ENCODE measurements around the gene REC8.

REC8 gene, protein sequence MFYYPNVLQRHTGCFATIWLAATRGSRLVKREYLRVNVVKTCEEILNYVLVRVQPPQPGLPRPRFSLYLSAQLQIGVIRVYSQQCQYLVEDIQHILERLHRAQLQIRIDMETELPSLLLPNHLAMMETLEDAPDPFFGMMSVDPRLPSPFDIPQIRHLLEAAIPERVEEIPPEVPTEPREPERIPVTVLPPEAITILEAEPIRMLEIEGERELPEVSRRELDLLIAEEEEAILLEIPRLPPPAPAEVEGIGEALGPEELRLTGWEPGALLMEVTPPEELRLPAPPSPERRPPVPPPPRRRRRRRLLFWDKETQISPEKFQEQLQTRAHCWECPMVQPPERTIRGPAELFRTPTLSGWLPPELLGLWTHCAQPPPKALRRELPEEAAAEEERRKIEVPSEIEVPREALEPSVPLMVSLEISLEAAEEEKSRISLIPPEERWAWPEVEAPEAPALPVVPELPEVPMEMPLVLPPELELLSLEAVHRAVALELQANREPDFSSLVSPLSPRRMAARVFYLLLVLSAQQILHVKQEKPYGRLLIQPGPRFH

DNA sequence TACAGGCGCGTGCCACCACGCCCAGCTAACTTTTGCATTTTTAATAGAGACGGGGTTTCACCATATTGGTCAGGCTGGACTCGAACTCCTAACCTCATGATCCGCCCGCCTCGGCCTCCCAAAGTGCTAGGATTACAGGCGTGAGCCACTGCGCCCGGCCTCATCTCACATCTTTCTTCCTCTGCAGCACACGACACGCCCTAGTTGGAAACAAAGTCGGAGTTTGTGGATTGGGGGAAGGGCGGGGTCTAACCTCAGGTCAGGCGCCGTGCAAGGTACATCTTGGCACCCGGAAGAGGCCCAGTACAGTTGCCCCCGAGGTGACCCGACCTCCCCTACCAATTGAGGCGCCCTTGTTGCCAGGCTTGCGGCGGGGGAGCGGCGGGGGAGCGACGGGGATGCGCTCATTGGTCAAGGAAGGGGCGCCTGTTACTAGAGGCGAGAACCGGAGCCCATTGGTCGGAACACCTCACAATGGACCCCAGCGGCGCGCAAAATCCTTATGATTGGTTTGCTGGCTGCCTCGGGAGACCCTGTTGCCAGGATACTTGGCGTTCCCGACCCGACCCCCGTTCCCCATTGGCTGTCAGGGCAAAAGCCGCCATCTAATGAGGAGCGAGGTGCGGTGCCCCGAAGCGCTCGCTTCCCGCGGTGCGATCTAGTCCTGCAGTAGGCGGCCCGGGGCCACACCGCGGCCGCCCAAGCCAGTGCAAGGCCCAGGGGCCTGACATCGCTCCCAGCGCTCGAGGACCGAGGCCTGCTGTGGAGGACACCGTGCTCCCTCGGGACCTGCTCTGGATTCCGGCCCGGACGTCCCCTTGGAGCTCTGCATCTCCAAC is at the start of gene REC8:
REC8 (plus strand) TSS at position 659 of the 839 bp plus-strand sequence. CDS start 473 bp downstream, outside the sequence.
- DNase-seq: no peak

DNA sequence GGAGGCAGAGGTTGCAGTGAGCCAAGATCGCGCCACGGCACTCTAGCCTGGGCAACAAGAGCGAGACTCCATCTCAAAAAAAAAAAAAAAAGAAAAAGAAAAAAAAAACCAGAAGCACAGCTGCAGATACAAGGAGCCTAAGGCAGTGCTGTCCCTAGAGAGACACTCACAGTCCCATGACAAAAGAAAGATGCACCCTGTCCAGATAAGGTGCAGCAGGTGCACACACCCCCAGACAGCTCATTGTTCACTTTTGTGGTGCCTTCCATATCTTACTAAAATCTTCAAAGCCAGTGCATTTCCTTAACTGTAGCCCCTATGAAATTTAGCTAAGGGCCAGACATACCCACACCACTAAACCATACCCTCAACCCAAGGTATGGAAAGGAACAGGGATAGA is 49.5 kb upstream of the REC8 start:
- DNase-seq: no peak

DNA sequence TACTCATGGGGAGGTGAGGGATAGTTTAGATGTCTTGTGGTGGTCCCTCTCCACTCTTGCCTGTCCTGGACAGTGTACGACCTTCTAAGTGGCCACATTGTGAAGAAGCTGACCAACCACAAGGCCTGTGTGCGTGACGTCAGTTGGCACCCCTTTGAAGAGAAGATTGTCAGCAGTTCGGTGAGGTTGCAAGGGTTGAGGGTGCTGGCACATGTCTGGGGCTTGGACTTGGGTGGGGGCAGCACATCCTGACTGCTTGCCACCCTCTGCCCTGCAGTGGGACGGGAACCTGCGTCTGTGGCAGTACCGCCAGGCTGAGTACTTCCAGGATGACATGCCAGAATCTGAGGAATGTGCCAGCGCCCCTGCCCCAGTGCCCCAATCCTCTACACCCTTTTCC is 49.0 kb upstream of the REC8 start:
- DNase-seq: no peak

DNA sequence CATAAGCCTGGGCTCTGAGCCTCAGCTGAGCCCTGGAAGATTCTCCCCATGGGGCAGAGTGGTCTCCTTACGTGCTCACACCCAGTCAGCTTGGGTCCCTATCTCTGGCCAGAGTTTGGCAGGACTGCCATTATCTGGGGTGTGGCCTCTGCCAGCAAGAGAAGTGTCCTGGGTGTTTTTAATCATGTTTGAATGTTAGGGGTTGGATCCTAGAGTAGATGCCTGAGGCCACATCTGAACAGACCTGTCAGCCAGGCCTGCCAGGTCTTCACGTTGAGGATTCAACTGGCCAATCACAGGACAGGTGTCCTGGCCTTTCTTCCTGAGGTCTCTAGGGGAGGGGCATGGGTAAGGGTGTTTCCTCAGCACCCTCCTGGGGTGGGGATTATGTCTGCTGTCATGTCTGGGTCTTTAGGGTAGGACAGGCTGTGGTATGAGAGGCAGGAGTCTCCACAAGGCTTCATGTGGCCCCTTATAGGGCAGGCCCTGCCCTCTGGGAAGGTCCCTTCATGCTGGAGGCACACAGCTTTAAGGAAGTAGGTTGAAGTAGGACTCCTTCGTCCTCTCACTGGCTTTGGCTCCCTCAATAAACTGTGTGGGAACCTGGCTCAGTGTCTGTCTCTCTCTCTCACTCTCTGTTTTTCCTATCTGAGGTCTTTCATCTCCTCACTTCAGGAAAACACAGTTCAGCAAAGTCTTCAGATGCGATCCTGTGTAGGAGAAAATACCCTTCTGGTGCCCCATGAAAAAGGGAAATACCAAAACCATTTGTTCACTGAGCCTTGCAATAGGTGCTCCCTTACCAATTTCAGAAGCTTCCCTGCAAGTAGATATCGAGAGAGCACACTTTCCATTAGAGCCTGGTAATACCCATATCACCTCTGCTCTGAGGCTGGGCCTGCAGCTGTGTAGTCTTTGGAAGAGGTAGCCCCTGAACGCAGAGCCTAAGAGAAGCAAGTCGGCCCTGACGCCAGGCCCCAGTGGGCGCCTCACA is 48.2 kb upstream of the REC8 start:
- DNase-seq: no peak

DNA sequence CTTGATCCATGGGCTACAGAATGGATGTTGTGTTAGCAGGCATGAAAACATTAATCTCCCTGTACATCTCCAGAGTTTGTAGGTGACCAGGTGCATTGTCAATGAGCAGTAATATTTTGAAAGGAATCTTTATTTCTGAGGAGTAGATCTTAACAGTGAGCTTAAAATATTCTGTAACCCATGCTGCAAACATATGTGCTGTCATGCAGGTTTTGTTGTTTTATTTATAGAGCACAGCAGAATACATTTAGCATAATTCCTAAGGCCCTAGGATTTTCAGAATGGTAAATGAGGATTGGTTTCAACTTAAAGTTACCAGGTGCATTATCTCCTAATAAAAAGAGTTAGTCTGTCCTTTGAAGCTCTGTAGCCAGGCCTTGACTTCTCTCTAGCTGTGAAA is 44.9 kb upstream of the REC8 start:
- no peak for DNase-seq

DNA sequence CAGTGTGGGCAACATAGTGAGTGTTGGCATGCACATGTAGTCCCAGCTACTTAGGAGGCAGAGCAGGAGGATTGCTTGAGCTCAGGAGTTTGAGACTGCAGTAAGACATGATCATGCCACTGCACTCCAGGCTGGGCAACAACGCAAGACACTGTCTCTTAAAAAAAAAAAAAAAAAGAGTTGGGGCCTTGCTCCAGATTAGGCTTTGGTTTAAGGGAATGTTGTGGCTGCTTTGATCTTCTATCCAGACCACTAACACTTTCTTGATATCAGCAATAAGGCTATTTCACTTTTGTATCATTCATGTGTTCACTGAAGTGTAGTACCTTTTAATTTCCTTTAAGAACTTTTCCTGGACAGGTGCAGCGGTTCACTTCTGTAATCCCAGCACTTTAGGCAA is 44.2 kb upstream of the REC8 start:
- DNase-seq: no peak

DNA sequence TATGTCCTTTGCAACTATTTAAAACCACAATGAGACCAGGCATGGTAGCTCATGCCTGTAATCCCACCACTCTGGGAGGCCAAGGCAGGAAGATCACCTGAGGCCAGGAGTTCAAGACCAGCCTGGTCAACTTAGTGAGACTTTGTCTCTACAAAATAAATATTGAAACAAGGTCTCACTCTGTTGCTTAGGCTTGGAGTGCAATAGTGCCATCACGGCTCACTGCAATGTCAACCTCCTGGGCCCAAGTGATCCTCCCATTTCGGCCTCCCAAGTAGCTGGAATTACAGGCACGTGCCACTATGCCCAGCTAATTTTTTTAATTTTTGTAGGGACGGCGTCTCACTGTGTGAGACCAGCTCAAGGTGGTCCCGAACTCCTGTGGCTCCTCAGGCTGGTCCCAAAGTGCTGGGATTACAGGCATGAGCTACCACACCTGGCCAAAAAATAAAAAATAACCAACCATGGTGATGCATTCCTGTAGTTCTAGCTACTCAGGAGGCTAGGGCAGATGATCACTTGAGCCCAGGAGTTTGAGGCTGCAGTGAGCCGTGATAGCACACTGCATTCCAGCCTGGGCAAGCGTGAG is 42.4 kb upstream of the REC8 start:
- DNase-seq: no peak

DNA sequence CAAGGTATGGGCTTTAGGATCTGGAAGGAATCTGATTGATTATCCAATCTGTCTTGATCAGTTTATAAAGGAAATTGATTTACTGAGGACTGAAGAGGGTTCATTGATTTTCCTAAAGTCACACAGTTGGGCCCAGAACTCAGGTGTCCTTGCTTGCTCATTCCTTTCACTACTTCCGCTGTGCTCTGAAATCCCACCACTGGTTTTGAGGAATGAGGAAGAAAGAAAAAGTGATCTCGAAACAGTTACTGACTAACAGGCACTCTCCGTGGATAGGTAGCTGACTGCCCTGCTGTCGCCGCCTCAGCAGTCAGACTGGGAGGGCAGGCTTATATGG is 41.5 kb upstream of the REC8 start, which contains the start of gene FITM1:
FITM1 (plus strand) TSS at position 280 of the 337 bp plus-strand sequence. CDS start 905 bp downstream, outside the sequence.
- no peak for DNase-seq

DNA sequence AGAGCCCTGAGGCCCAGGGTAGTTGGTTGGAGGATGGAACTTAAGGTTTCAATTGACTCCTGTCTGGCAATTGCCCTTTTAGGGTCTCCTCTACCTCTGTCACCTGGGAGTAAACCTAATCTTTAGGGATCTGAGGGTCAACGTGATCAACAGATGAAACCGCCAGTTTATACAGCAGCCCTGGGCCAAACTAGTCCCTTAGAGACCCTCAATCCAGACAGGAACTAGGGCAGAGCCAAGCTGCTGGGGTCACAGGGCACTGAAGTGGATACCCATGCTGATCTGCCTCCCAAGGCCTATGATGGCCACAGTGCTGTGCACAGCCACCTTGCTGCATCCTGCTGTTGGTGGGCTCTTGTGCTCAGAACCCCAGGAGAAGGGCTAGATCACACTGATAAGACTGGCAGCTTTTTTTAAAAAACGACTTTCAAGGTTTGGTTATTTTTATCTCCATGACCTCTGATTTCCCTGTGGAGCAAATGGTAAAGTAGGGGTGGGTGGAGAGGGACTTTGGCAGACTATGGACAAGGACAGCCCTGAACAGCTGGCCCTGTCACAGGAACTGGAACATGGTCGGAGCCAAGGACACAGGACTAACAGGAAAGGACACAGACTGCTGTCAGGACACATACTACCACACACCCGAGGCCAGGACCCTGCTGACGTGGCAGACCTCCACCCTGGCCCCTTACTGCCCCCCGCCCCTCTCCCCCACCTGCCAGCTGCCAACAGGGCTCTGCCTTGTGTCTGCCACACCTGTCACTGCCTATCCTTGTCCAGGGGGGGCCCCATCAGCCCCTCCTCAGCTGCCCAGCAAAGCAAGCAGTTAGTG is 40.9 kb upstream of the REC8 start:
- DNase-seq: no peak

DNA sequence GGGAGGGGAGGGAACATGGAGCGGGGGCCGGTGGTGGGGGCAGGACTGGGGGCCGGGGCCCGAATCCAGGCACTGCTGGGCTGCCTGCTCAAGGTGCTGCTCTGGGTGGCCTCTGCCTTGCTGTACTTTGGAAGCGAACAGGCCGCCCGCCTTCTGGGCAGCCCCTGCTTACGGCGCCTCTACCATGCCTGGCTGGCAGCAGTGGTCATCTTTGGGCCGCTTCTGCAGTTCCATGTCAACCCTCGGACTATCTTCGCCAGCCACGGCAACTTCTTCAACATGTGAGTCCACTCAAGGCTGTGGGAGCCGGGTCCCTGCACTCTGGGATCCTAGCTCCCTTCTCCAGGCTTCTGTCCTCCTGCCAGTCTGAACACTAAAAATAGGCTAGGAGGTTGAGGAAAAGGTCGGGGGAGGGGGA is 40.3 kb upstream of the REC8 start:
- no peak for DNase-seq

DNA sequence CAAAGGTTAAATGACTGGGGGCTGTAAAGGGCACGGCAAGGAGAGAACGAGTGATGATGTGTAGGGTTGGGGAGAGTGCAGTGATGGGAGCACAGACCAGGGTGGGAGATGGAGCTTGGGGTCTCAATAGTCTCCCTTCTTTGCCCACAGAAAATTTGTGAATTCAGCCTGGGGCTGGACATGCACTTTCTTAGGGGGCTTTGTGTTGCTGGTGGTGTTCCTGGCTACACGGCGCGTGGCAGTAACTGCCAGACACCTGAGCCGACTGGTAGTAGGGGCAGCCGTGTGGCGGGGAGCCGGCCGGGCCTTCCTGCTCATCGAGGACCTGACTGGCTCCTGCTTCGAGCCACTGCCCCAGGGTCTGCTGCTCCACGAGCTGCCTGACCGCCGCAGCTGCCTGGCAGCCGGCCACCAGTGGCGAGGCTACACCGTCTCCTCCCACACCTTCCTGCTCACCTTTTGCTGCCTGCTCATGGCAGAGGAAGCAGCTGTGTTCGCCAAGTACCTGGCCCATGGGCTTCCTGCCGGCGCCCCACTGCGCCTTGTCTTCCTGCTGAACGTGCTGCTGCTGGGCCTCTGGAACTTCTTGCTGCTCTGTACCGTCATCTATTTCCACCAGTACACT is 39.7 kb upstream of the REC8 start:
- DNase-seq: no peak

DNA sequence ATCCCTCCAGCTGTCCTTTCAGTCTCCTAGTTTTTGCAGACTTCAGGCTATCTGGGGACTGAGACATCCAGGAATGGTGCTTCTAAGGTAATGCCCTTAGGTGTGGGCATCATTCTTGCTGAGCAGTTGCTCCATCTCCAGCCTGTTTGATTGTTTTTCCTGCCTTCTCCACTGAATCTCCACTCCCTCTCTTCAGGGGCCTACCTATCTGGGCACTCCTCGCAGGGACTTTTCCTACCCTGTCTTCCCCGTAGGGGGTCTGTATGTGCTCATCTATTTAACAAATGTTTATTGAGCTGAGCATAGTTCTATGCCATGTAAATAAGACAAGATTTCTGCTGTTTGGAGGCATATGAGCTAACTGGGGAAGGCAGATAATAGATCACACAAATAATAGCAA is 38.9 kb upstream of the REC8 start:
- DNase-seq: no peak

DNA sequence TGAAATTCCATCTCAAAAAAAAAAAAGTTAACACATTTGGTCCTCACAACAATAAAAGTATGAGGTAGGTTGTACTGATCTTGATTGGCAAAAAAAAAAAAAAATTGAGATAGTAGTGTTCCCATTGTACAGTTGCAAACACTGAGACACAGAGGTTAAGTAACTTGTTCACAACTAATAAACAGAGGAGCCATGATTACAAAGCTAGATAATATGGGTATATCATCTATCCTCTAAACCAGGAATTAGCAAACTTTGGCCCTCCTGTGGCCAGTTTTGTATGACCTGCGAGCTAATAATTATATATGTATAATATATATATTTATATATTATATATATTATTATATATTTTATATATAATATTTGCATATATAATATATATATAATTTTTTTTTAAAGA is 38.1 kb upstream of the REC8 start:
- DNase-seq: no peak

DNA sequence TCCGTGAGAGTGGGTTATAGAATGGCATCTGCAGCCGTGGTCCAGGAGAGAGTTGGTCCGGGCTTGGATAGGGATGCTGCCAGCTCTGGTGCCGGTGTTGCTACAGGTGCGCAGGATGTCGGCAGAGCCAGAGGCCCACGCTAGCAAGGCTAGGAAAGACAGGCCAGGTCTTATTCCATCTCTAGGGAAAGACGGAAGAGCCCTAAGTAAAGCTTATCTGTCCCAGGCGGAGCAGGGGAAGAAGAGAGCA is 36.4 kb upstream of the REC8 start:
- DNase-seq: no peak

DNA sequence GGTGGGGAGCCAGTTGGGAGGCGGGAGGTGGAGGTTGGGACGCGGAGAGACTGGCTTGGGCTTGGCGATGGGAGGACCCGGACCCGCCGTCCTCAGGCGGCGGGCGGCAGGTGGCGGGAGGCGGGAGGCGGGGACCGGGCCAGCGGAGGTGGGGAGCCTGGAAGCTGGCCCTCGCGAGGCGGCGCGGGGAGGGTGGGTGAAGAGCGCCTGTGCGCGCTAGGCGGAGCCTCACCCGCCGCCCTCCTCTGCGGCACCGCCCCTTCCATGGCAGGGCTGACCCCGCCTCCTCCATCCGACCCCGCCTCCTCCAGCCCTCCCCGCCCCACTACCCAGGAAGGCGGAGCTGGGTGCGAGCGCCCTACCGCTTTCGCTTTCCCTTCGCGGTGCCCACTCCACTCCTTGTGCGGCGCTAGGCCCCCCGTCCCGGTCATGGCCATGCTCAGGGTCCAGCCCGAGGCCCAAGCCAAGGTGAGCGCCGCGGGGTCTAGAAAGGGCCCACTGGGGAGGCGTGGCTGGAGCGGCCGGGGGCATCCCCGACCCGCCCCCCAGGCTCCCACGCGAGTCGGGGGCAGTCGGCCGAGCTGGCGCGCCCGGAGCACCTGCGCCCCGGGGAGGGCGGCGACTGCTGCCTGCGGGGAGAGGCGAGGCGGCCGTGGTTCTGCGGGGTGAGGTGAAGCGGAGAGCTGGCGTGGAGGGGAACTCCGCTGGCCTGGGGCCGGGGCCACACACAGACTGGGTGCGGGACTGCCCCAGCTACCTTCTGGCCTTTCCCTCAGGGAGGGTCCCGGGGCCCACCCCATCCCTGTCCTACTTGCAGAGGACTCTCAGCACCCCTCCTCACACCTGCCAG is 35.8 kb upstream of the REC8 start, which contains the start of gene PSME1:
PSME1 (plus strand) TSS at position 361 of the 850 bp plus-strand sequence; CDS start at position 430, 69 bp downstream.
- DNase-seq: peak; percentile 69

DNA sequence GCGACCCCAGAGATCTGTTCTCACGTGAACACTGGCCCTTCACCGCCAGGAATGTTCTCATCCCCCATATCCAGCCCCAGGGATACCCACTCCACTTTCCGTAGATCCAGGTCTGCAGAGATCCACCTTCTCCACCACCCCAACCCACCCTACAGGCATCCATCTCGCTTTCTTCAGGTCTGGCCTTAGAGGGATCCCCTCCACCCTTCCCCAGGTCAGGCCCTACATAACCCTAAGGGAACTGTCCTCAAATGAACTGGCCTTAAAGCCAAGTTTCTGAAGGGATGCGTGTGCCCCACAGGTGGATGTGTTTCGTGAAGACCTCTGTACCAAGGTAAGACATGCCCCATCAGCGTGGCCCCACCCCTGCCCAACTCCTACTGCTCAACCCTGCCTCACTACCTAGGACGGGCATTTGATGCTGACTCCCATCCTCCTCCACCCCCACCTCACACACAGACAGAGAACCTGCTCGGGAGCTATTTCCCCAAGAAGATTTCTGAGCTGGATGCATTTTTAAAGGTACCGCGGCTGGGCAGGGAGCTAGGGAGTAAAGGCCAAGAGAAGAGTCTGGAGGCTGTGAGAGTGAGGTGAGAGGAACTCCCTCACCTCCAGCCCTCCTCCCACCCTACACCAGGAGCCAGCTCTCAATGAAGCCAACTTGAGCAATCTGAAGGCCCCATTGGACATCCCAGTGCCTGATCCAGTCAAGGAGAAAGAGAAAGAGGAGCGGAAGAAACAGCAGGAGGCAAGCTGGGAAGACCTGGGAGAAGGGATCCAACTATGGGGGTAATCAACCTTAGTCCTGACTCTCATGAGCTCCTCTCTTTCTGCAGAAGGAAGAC is 35.0 kb upstream of the REC8 start:
- no peak for DNase-seq

DNA sequence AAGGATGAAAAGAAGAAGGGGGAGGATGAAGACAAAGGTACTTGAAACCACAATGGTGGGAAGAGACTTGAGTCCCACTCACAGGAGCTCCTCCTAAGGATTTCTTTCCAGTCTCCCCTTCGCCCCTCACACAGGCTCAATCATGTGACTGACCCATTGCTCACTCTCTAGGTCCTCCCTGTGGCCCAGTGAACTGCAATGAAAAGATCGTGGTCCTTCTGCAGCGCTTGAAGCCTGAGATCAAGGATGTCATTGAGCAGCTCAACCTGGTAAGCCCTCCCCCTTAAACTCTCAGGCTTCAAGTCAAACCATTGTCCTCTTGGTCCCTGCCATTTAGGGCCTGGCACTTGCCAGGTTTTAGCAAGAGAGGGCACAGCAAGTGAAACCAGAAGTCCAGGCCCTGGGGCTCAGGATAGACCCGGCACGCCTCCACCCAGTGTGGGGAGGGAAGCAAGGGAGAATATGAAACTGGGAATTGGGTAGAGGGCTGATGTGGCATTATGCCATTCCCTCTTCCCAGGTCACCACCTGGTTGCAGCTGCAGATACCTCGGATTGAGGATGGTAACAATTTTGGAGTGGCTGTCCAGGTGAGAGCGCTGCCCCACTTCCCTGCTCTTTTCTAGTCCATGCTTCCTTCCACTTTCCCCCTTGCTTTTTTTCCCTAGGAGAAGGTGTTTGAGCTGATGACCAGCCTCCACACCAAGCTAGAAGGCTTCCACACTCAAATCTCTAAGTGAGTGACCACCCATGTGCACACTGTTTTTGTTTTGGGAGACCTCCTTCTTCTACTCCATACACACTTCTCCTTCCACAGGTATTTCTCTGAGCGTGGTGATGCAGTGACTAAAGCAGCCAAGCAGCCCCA is 34.1 kb upstream of the REC8 start:
- DNase-seq: no peak

Measured in KG1 (cell line).